Cortex of kidney (tissue), 1 donor: Measurements from ENCODE around the gene CERS6.
"Not testable (repeated sequence)": the region's sequence is repeated elsewhere in the genome, so short reads cannot be mapped to it uniquely, and the experiment has no call there.

Experiments used
- DNase-seq: peaks from one replicate; lab custom pipeline; 2025; lab: John Stamatoyannopoulos, UW

The CERS6 gene

GRCh38 chr2:168501466-168502065 lies 45.5 kb downstream of the CERS6 start:
- DNase-seq: no peak

GRCh38 chr2:168502852-168503251 lies 46.8 kb downstream of the CERS6 start:
- DNase-seq: not testable (repeated sequence)

DNA sequence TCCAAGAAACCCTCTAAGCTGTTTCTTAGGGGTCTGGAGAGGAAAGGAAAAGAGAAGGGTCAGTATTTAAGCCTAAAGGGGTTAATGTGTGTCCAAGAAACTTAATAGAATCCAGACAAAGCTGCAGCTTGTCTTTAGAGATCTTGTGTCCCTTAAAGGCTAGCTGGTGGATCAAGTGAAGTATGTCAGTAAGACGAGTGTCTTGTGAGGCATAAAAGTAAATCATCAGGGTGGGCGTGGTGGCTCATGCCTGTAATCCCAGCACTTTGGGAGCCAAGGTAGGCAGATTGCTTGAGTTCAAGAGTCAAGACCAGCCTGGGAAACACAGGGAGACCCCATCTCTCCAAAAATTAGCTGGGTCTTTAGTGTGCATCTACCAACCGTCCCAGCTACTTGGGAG lies 47.8 kb downstream of the CERS6 start:
- no peak for DNase-seq

GRCh38 chr2:168504323-168504722 lies 48.3 kb downstream of the CERS6 start:
- DNase-seq: no peak

- DNase-seq: no peak
Measured at GRCh38 chr2:168510125-168510756, 54.2 kb downstream of the CERS6 start.

- no peak for DNase-seq
Measured at GRCh38 chr2:168514692-168515091, 58.6 kb downstream of the CERS6 start.

DNA sequence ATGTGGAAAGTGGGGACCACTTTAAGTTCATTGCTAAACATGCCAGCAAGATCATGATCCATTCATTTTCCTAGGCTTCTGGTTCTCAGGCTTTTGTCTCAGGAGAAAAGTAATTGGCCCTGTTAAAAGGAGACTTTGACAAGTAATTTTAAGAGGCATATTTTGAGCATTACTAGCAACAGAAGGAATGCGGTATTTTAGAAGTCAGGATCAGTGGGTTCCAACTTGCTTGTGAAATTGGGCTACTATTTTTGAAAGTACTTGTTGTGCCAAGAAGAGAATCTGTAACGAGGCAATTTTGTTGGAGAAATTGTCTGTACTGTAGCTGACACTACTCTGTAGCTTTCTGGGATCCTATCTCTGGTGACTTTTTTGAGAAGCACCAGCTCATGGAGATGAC lies 59.4 kb downstream of the CERS6 start:
- DNase-seq: no peak

- no peak for DNase-seq
Measured at GRCh38 chr2:168517816-168518215, 61.7 kb downstream of the CERS6 start.

- no peak for DNase-seq
Measured at GRCh38 chr2:168518555-168519066, 62.5 kb downstream of the CERS6 start.

DNA sequence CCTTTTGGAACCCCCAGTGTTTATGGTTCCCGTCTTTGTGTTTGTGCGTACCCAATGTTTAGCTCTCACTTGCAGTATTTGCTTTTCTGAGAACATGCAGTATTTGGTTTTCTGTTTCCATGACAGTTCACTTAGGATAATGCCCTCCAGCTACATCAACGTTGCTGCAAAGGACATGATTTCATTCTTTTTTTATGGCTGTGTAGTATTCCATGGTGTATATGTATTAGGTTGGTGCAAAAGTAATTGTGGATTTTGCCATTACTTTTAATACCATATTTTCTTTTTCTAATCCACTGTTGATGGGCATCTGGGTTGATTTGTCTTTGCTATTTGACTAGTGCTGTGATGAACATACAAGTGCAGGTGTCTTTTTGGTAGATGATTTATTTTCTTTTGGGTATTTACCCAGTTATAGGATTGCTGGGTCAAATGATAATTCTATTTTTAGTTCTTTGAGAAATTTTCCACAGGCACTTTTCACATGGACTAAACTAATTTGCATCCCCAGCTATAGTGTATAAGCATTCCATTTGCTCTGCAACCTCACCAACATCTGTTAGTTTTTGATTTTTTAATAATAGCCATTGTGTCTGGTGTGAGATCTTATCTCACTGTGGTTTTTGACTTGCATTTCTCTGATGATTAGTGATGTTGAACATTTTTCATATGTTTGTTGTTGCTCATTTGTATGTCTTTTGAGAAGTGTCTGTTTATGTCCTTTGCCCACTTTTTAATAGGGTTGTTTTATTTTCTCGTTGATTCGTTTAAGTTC lies 63.6 kb downstream of the CERS6 start:
- DNase-seq: no peak

GRCh38 chr2:168521053-168521741 lies 65.1 kb downstream of the CERS6 start:
- DNase-seq: no peak

GRCh38 chr2:168522446-168522845 lies 66.4 kb downstream of the CERS6 start:
- no peak for DNase-seq

GRCh38 chr2:168524005-168524404 lies 67.9 kb downstream of the CERS6 start:
- DNase-seq: no peak

GRCh38 chr2:168525020-168525419 lies 68.9 kb downstream of the CERS6 start:
- DNase-seq: no peak

DNA sequence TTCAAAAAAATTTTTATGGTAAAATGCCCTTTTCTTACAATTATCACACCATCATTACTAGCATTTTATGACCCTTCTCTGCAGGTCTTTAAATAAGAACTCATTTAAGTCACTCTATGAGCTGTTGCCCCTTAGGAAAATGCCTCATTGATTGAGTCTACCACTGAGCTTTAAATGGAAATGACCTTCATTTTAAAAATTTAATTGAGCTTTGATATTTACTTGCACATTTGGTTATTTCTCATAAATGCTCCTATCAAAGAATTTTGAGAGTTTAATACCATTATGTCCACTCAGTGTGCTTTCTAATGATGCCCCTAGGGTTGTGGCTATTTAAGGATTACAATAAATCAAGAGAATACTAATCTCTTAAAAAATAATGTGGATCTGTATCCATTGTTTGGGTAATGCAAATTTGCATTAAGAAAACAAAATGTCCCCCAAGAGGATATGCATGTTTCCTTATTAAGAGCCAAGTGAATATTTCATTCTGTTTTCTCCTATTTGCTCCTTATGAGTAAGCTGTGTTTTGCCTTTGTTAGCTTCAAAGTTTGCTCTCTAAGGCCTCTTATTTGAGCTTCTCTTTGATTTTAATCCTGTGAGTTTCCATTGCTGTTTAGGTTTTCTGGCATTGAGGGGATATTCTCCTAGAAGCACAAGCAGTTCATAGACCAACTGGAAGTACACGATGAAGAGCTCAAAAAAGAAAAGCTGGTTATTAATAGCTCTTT lies 69.8 kb downstream of the CERS6 start:
- DNase-seq: no peak

GRCh38 chr2:168526641-168527040 lies 70.6 kb downstream of the CERS6 start:
- no peak for DNase-seq

GRCh38 chr2:168528016-168528415 lies 71.9 kb downstream of the CERS6 start:
- DNase-seq: no peak

- no peak for DNase-seq
Measured at GRCh38 chr2:168528469-168528868, 72.4 kb downstream of the CERS6 start.

DNA sequence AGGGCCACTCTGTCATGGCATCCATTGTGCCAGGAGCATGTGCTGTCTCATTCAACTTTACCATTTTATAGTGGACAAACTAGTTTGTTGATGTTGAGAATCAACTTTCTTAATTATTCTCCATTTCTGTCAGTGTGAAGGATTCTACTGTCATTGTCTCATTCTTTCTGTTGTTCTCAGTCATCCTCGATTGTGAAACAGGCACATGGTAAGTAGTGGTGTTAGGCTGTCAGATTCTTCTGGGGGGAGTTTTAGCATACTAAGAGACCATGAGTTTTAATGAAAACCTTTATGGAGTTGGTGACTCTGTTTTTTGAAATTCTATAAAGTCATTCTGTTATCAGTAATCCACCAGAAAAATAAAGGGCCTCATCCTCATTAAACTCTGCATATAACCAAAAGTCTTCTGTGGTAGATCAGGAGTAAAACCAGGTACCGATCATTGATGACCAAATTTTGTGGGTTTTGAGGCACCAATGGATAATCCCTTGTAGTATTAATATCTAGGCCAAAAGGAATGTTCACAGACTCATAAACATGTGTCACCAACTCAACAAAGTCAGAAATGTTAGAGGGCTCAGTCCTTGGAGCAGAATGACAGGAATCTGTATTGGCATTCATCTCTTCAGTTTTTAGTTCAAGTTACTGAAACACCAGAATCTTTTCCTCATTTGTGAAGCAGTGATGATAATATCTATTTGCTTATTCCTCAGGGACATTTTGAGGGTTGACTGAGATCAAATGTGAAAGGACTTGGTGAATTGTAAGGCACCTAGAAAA lies 73.2 kb downstream of the CERS6 start:
- no peak for DNase-seq

GRCh38 chr2:168529900-168530561 lies 74.0 kb downstream of the CERS6 start:
- DNase-seq: no peak
